ENCODE results near the gene ADGRV1. TPM values are rescaled to one million over a fixed set of nuclear protein-coding genes. Genes with fewer than 3 reads are reported as not detected.

ADGRV1 gene
- polyA plus RNA-seq, 2 donors, result 0.82 to 1.6 TPM

GRCh38 chr5:91121347-91121993 is 562.9 kb downstream of the ADGRV1 start:
- no peaks in the 10 kb centered on the region for H3K4me1 ChIP-seq (ENCODE audit: control insufficient read depth in 2 of 2, insufficient read depth in 2 of 2, low read length in 1 of 2)
- H3K27me3 ChIP-seq (ENCODE audit: control insufficient read depth in 1 of 2, insufficient read depth in 2 of 2, low read length in 2 of 2), result no peaks in the 10 kb centered on the region
- WGBS, 2 donors, result 48 to 63% methylated on average over 7 of the region's 7 CpGs
- no peaks in the 10 kb centered on the region for H3K36me3 ChIP-seq (ENCODE audit: control insufficient read depth in 2 of 2, insufficient read depth in 2 of 2, low read length in 1 of 2)
- H3K9me3 ChIP-seq (ENCODE audit: control insufficient read depth in 2 of 2, insufficient read depth in 1 of 2, low read depth in 1 of 2, low read length in 1 of 2), result no peaks in the 10 kb centered on the region
- no peak overlapping the region for H3K4me3 ChIP-seq (ENCODE audit: low read depth in 1 of 2, low read length in 2 of 2)
- H3K27ac ChIP-seq (ENCODE audit: low read depth in 2 of 2, low read length in 1 of 2), result peak overlapping the region; percentile 29 to 42

GRCh38 chr5:91122651-91123050 is 564.1 kb downstream of the ADGRV1 start:
- WGBS, 2 donors, result 70 to 76% methylated on average over 2 of the region's 2 CpGs
- H3K4me1 ChIP-seq (ENCODE audit: control insufficient read depth in 2 of 2, insufficient read depth in 2 of 2, low read length in 1 of 2), result peaks cover 0 to 6% of the 10 kb centered on the region in 2 donors
- H3K36me3 ChIP-seq (ENCODE audit: control insufficient read depth in 2 of 2, insufficient read depth in 2 of 2, low read length in 1 of 2), result no peaks in the 10 kb centered on the region
- H3K27me3 ChIP-seq (ENCODE audit: control insufficient read depth in 1 of 2, insufficient read depth in 2 of 2, low read length in 2 of 2), result no peaks in the 10 kb centered on the region
- no peaks in the 10 kb centered on the region for H3K9me3 ChIP-seq (ENCODE audit: control insufficient read depth in 2 of 2, insufficient read depth in 1 of 2, low read depth in 1 of 2, low read length in 1 of 2)
- no peak overlapping the region for H3K4me3 ChIP-seq (ENCODE audit: low read depth in 1 of 2, low read length in 2 of 2)
- no peak overlapping the region for H3K27ac ChIP-seq (ENCODE audit: low read depth in 2 of 2, low read length in 1 of 2)

- H3K27ac ChIP-seq (ENCODE audit: low read depth in 2 of 2, low read length in 1 of 2), result no peak overlapping the region
- H3K36me3 ChIP-seq (ENCODE audit: control insufficient read depth in 2 of 2, insufficient read depth in 2 of 2, low read length in 1 of 2), result no peaks in the 10 kb centered on the region
- peaks cover 0 to 6% of the 10 kb centered on the region in 2 donors for H3K4me1 ChIP-seq (ENCODE audit: control insufficient read depth in 2 of 2, insufficient read depth in 2 of 2, low read length in 1 of 2)
- no peaks in the 10 kb centered on the region for H3K27me3 ChIP-seq (ENCODE audit: control insufficient read depth in 1 of 2, insufficient read depth in 2 of 2, low read length in 2 of 2)
- H3K4me3 ChIP-seq (ENCODE audit: low read depth in 1 of 2, low read length in 2 of 2), result no peak overlapping the region
- H3K9me3 ChIP-seq (ENCODE audit: control insufficient read depth in 2 of 2, insufficient read depth in 1 of 2, low read depth in 1 of 2, low read length in 1 of 2), result no peaks in the 10 kb centered on the region
- 49 to 54% methylated on average over 3 of the region's 3 CpGs for WGBS, 2 donors
Measured at GRCh38 chr5:91123291-91123690, 564.7 kb downstream of the ADGRV1 start.

- Histone ChIP-seq H3K9me3 (ENCODE audit: control insufficient read depth in 2 of 2, insufficient read depth in 1 of 2, low read depth in 1 of 2, low read length in 1 of 2) (no peaks in the 10 kb centered on the region), H3K27ac (ENCODE audit: low read depth in 2 of 2, low read length in 1 of 2) (peak overlapping the region in 1 of 2 donors; percentile 61), H3K4me1 (ENCODE audit: control insufficient read depth in 2 of 2, insufficient read depth in 2 of 2, low read length in 1 of 2) (peaks cover 0 to 6% of the 10 kb centered on the region in 2 donors), H3K27me3 (ENCODE audit: control insufficient read depth in 1 of 2, insufficient read depth in 2 of 2, low read length in 2 of 2) (no peaks in the 10 kb centered on the region), H3K4me3 (ENCODE audit: low read depth in 1 of 2, low read length in 2 of 2) (no peak overlapping the region), H3K36me3 (ENCODE audit: control insufficient read depth in 2 of 2, insufficient read depth in 2 of 2, low read length in 1 of 2) (no peaks in the 10 kb centered on the region)
- 65 to 71% methylated on average over 4 of the region's 4 CpGs for WGBS, 2 donors
Measured at GRCh38 chr5:91123901-91124300, 565.3 kb downstream of the ADGRV1 start.

GRCh38 chr5:91125916-91126315 is 567.3 kb downstream of the ADGRV1 start:
- Histone ChIP-seq H3K4me3 (ENCODE audit: low read depth in 1 of 2, low read length in 2 of 2) (no peak overlapping the region), H3K27ac (ENCODE audit: low read depth in 2 of 2, low read length in 1 of 2) (no peak overlapping the region), H3K4me1 (ENCODE audit: control insufficient read depth in 2 of 2, insufficient read depth in 2 of 2, low read length in 1 of 2) (peaks cover 0 to 6% of the 10 kb centered on the region in 2 donors), H3K9me3 (ENCODE audit: control insufficient read depth in 2 of 2, insufficient read depth in 1 of 2, low read depth in 1 of 2, low read length in 1 of 2) (no peaks in the 10 kb centered on the region), H3K27me3 (ENCODE audit: control insufficient read depth in 1 of 2, insufficient read depth in 2 of 2, low read length in 2 of 2) (no peaks in the 10 kb centered on the region), H3K36me3 (ENCODE audit: control insufficient read depth in 2 of 2, insufficient read depth in 2 of 2, low read length in 1 of 2) (no peaks in the 10 kb centered on the region)
- 27 to 62% methylated on average over 1 of the region's 1 CpG for WGBS, 2 donors

GRCh38 chr5:91126448-91126847 is 567.9 kb downstream of the ADGRV1 start:
- H3K4me1 ChIP-seq (ENCODE audit: control insufficient read depth in 2 of 2, insufficient read depth in 2 of 2, low read length in 1 of 2), result peaks cover 0 to 6% of the 10 kb centered on the region in 2 donors

GRCh38 chr5:91126888-91127287 is 568.3 kb downstream of the ADGRV1 start:
- Histone ChIP-seq H3K9me3 (ENCODE audit: control insufficient read depth in 2 of 2, insufficient read depth in 1 of 2, low read depth in 1 of 2, low read length in 1 of 2) (no peaks in the 10 kb centered on the region), H3K27me3 (ENCODE audit: control insufficient read depth in 1 of 2, insufficient read depth in 2 of 2, low read length in 2 of 2) (no peaks in the 10 kb centered on the region), H3K36me3 (ENCODE audit: control insufficient read depth in 2 of 2, insufficient read depth in 2 of 2, low read length in 1 of 2) (no peaks in the 10 kb centered on the region), H3K4me1 (ENCODE audit: control insufficient read depth in 2 of 2, insufficient read depth in 2 of 2, low read length in 1 of 2) (peaks cover 0 to 6% of the 10 kb centered on the region in 2 donors), H3K27ac (ENCODE audit: low read depth in 2 of 2, low read length in 1 of 2) (peak overlapping the region; percentile 29 to 37), H3K4me3 (ENCODE audit: low read depth in 1 of 2, low read length in 2 of 2) (no peak overlapping the region)
- WGBS, 2 donors, result 54 to 56% methylated on average over 2 of the region's 2 CpGs

More at GRCh38 chr5:91126448-91126847, 567.9 kb downstream of the ADGRV1 start:
- no peak overlapping the region for H3K4me3 ChIP-seq (ENCODE audit: low read depth in 1 of 2, low read length in 2 of 2)
- H3K9me3 ChIP-seq (ENCODE audit: control insufficient read depth in 2 of 2, insufficient read depth in 1 of 2, low read depth in 1 of 2, low read length in 1 of 2), result no peaks in the 10 kb centered on the region
- no peaks in the 10 kb centered on the region for H3K36me3 ChIP-seq (ENCODE audit: control insufficient read depth in 2 of 2, insufficient read depth in 2 of 2, low read length in 1 of 2)
- 25 to 38% methylated on average over 1 of the region's 1 CpG for WGBS, 2 donors
- peak overlapping the region in 1 of 2 donors; percentile 37 for H3K27ac ChIP-seq (ENCODE audit: low read depth in 2 of 2, low read length in 1 of 2)
- no peaks in the 10 kb centered on the region for H3K27me3 ChIP-seq (ENCODE audit: control insufficient read depth in 1 of 2, insufficient read depth in 2 of 2, low read length in 2 of 2)

- Histone ChIP-seq H3K36me3 (ENCODE audit: control insufficient read depth in 2 of 2, insufficient read depth in 2 of 2, low read length in 1 of 2) (no peaks in the 10 kb centered on the region), H3K27me3 (ENCODE audit: control insufficient read depth in 1 of 2, insufficient read depth in 2 of 2, low read length in 2 of 2) (no peaks in the 10 kb centered on the region), H3K4me3 (ENCODE audit: low read depth in 1 of 2, low read length in 2 of 2) (no peak overlapping the region), H3K27ac (ENCODE audit: low read depth in 2 of 2, low read length in 1 of 2) (peak overlapping the region in 1 of 2 donors; percentile 37), H3K9me3 (ENCODE audit: control insufficient read depth in 2 of 2, insufficient read depth in 1 of 2, low read depth in 1 of 2, low read length in 1 of 2) (no peaks in the 10 kb centered on the region), H3K4me1 (ENCODE audit: control insufficient read depth in 2 of 2, insufficient read depth in 2 of 2, low read length in 1 of 2) (peaks cover 0 to 6% of the 10 kb centered on the region in 2 donors)
- WGBS, 2 donors, result 36 to 54% methylated on average over 1 of the region's 1 CpG
Measured at GRCh38 chr5:91127456-91128081, 569.0 kb downstream of the ADGRV1 start.

GRCh38 chr5:91128604-91129003 is 570.0 kb downstream of the ADGRV1 start:
- WGBS, 2 donors, result 78 to 82% methylated on average over 1 of the region's 1 CpG
- H3K27ac ChIP-seq (ENCODE audit: low read depth in 2 of 2, low read length in 1 of 2), result no peak overlapping the region
- no peak overlapping the region for H3K4me3 ChIP-seq (ENCODE audit: low read depth in 1 of 2, low read length in 2 of 2)
- no peaks in the 10 kb centered on the region for H3K9me3 ChIP-seq (ENCODE audit: control insufficient read depth in 2 of 2, insufficient read depth in 1 of 2, low read depth in 1 of 2, low read length in 1 of 2)
- no peaks in the 10 kb centered on the region for H3K27me3 ChIP-seq (ENCODE audit: control insufficient read depth in 1 of 2, insufficient read depth in 2 of 2, low read length in 2 of 2)
- peaks cover 0 to 2% of the 10 kb centered on the region in 2 donors for H3K36me3 ChIP-seq (ENCODE audit: control insufficient read depth in 2 of 2, insufficient read depth in 2 of 2, low read length in 1 of 2)
- H3K4me1 ChIP-seq (ENCODE audit: control insufficient read depth in 2 of 2, insufficient read depth in 2 of 2, low read length in 1 of 2), result peaks cover 0 to 6% of the 10 kb centered on the region in 2 donors

- Histone ChIP-seq H3K4me1 (ENCODE audit: control insufficient read depth in 2 of 2, insufficient read depth in 2 of 2, low read length in 1 of 2) (peaks cover 0 to 6% of the 10 kb centered on the region in 2 donors), H3K4me3 (ENCODE audit: low read depth in 1 of 2, low read length in 2 of 2) (no peak overlapping the region), H3K27me3 (ENCODE audit: control insufficient read depth in 1 of 2, insufficient read depth in 2 of 2, low read length in 2 of 2) (no peaks in the 10 kb centered on the region), H3K27ac (ENCODE audit: low read depth in 2 of 2, low read length in 1 of 2) (no peak overlapping the region), H3K9me3 (ENCODE audit: control insufficient read depth in 2 of 2, insufficient read depth in 1 of 2, low read depth in 1 of 2, low read length in 1 of 2) (no peaks in the 10 kb centered on the region), H3K36me3 (ENCODE audit: control insufficient read depth in 2 of 2, insufficient read depth in 2 of 2, low read length in 1 of 2) (peaks cover 0 to 2% of the 10 kb centered on the region in 2 donors)
- 92 to 99% methylated on average over 1 of the region's 1 CpG for WGBS, 2 donors
Measured at GRCh38 chr5:91129748-91130147, 571.2 kb downstream of the ADGRV1 start.

Data from esophagus (tissue), 2 donors.